GM12891 (cell line): ENCODE data around the gene DLL3.

Source experiments
- POLR2A ChIP-seq: IDR thresholded peaks from 2 replicates; pipeline ENCODE4 v1.6.1; 2011; ENCODE audit warnings: low read depth, low read length, control low read depth
- POLR2AphosphoS5 ChIP-seq: IDR thresholded peaks from 2 replicates; pipeline ENCODE4 v1.6.1; 2011; ENCODE audit warnings: low read depth, low read length, control low read depth
- POU2F2 ChIP-seq: IDR thresholded peaks from 2 replicates; pipeline ENCODE4 v1.6.1; 2011; ENCODE audit warnings: low read depth, mild to moderate bottlenecking, control low read depth, low read length, moderate library complexity
- TAF1 ChIP-seq: IDR thresholded peaks from 2 replicates; pipeline ENCODE4 v1.6.1; 2011; ENCODE audit warnings: low read depth, low read length, control low read depth

- TF ChIP-seq POLR2A (0 out of 2 replicates have a peak, but pooled peaks have one; percentile 9), POLR2AphosphoS5 (no peak), TAF1 (no peak), POU2F2 (no peak)
Observed at GRCh38 chr19:39467941-39468340, 30.8 kb upstream of the DLL3 start.
